ENCODE measurements around the gene NDUFS7. TPM values are rescaled to one million over a fixed set of nuclear protein-coding genes. Genes with fewer than 3 reads are reported as not detected.

Gene NDUFS7
- polyA plus RNA-seq, 1 experiment: 59.6 TPM

GRCh38 chr19:1401889-1402217, 18.1 kb downstream of the NDUFS7 start:
- ChIA-PET CTCF (no interaction called here), POLR2A (no interaction called here)
- peak overlapping the region; percentile 77; the same call in 1 of the 2 replicates for H3K4me3 ChIP-seq (ENCODE audit: low read depth, low read length)
- H3K36me3 ChIP-seq (ENCODE audit: control insufficient read depth, insufficient read depth, low read length): no peaks in the 10 kb centered on the region; the same call in 1 of the 2 replicates
- DNase-seq (ENCODE audit: low read depth): no peak
- TF ChIP-seq CTCF (IDR thresholded peaks at IDR 0.05; ENCODE audit: insufficient read depth, low read depth, low read length): no peak; the same call in 1 of the 2 replicates
- H3K27me3 ChIP-seq (ENCODE audit: control insufficient read depth, insufficient read depth, low read length): no peaks in the 10 kb centered on the region

DNA sequence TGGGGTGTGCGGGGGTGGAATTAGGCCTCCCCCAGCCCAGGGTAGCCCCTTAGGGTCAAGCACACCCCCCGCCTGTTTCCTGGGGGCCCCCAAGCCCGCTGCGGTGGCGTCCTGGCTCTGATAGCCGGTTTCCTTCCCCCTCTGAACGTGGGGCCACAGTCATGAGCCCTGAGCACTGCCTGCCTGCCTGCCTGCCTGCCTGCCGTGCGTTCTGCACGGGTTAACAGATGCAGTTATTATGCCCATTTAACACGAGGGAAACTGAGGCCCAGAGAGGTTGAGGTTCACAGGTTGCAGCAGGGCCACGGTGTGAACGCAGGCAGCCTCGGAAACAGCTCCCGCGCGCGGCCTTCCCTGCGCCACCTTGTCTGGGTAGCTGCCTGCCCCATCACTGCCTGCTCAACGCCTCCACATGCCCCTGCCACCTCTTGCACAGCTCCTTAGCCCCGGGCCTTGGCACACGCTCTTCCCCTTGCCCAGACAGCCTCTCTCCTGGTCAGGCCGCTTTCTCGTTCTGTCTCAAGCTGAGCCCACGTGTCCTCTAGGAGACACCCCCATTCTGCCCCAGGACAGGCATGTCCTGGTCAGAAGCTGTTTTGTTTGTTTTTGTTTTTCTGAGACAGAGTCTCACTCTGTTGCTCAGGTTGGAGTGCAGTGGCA, 18.8 kb downstream of the NDUFS7 start:
- DNase-seq (ENCODE audit: low read depth): no peak
- Histone ChIP-seq H3K4me3 (ENCODE audit: low read depth, low read length) (no peak overlapping the region), H3K27me3 (ENCODE audit: control insufficient read depth, insufficient read depth, low read length) (no peaks in the 10 kb centered on the region), H3K36me3 (ENCODE audit: control insufficient read depth, insufficient read depth, low read length) (no peaks in the 10 kb centered on the region)
- ChIA-PET POLR2A (no interaction called here), CTCF (interaction anchor here (0.6 to 1.8 kb wide), 8 partner anchors 42 to 158 kb away, joined by 3 to 5 read pairs (median 3); no protein-coding TSS in a partner anchor)
- TF ChIP-seq CTCF (IDR thresholded peaks at IDR 0.05; ENCODE audit: insufficient read depth, low read depth, low read length): no peak

- Histone ChIP-seq H3K27me3 (ENCODE audit: control insufficient read depth, insufficient read depth, low read length) (no peaks in the 10 kb centered on the region), H3K4me3 (ENCODE audit: low read depth, low read length) (peak overlapping the region; percentile 66), H3K36me3 (ENCODE audit: control insufficient read depth, insufficient read depth, low read length) (peaks cover 3% of the 10 kb centered on the region)
- ChIA-PET CTCF (interaction anchor here (2.1 kb wide), 1 partner anchor 92 kb away, joined by 4 read pairs; no protein-coding TSS in a partner anchor), POLR2A (no interaction called here)
- peak; percentile 64 for TF ChIP-seq CTCF (IDR thresholded peaks at IDR 0.05; ENCODE audit: insufficient read depth, low read depth, low read length)
- DNase-seq (ENCODE audit: low read depth): peak; percentile 85
These were observed 23.2 kb downstream of the NDUFS7 start for GRCh38 chr19:1406774-1407527.

DNA sequence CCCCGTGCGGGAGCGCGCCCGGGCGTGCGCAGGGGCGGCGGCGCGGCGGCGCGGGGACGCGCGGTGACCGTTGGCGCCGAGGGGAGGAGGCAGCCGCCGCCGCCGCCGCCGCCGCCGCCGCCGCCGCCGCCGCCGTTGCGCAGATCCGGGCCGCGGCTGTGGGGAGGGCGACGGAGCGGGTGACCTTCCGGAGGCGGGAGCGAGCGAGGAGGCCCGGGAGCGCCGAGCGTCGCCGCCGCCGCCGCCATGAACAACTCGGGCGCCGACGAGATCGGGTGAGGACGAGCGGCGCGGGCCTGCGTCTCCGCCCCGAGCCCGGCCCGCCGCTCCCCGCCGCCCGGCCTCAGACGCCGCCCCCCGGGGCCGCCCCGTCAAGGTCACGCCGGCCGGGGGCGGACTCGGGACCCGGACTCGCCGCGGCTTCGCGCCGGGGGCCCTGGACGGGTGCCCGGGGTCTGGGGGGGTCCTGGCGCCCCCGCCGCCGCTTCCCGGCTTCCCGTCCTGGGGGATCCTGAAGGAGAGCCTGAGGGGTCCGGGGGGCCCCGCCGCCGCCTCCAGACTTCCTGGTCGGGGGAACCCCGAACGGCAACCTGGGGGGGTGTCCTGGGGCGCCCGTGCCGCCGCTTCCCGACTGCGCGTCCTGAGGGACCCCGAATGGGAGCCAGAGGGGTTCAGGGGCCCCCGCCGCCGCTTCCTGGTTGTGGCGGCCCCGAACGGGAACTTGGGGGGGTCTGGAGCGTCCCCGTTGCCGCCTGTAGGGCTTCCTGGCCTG, 24.0 kb downstream of the NDUFS7 start, which contains the start of gene DAZAP1:
Gene DAZAP1, plus strand, starts transcription at position 59 of the 772 bp plus-strand sequence. Its CDS starts 188 bp downstream, at position 247.
- DNase-seq (ENCODE audit: low read depth): no peak
- CTCF ChIA-PET: interaction anchor here (0.6 kb wide), 1 partner anchor 38 kb away, joined by 3 read pairs; no protein-coding TSS in a partner anchor
- Histone ChIP-seq H3K4me3 (ENCODE audit: low read depth, low read length) (peak within 1 kb of the TSS; percentile 92), H3K27me3 (ENCODE audit: control insufficient read depth, insufficient read depth, low read length) (no peaks in the 10 kb centered on the region), H3K36me3 (ENCODE audit: control insufficient read depth, insufficient read depth, low read length) (peaks cover 3% of the 10 kb centered on the region)
- TF ChIP-seq CTCF (IDR thresholded peaks at IDR 0.05; ENCODE audit: insufficient read depth, low read depth, low read length): no peak
- POLR2A ChIA-PET: no interaction called here
